Stimulated activated naive CD8-positive, alpha-beta T cell treated with anti-CD3 and anti-CD28 coated beads, Interleukin-15, amount 100 ng/mL, for 72 hours (primary cell): ENCODE data around the gene HFE.
"Not testable (repeated sequence)": the region's sequence is repeated elsewhere in the genome, so short reads cannot be mapped to it uniquely, and the experiment has no call there.

Experiments used
- ATAC-seq: fragments of 150-1000 bp; cut with Tn5 transposase; 2 replicates; pipeline ENCODE4 v1.10.0; 2021; ENCODE audit warnings: mild to moderate bottlenecking, moderate library complexity
- DNase-seq, 2 donors: peaks; one replicate each; pipeline ENCODE4 v3.0.0; 2021 to 2022
- H3K27ac Mint-ChIP-seq, 2 donors: one replicate each; pipeline ENCODE4 v1.8.0; 2022; ENCODE audit warnings: mild to moderate bottlenecking in 2 of 2, mixed read lengths in 2 of 2, moderate library complexity in 2 of 2
- H3K27me3 Mint-ChIP-seq: one replicate; pipeline ENCODE4 v1.8.0; 2022; ENCODE audit warnings: mixed read lengths
- H3K4me1 Mint-ChIP-seq: one replicate; pipeline ENCODE4 v1.8.0; 2022; ENCODE audit warnings: mild to moderate bottlenecking, mixed read lengths
- H3K4me3 Mint-ChIP-seq, 2 donors: one replicate each; pipeline ENCODE4 v1.8.0; 2022; ENCODE audit warnings: mild to moderate bottlenecking in 2 of 2, mixed read lengths in 2 of 2, moderate library complexity in 1 of 2
- H3K9me3 Mint-ChIP-seq, 2 donors: one replicate each; pipeline ENCODE4 v1.8.0; 2022; ENCODE audit warnings: mixed read lengths in 2 of 2

The HFE gene

GRCh38 chr6:26087284-26088115 lies at the start of gene HFE:
Gene HFE (plus strand): TSS chr6:26087429. CDS start chr6:26087441, 12 bp downstream.
- peak within 1 kb of the TSS; percentile 84 to 88 for H3K4me3 Mint-ChIP-seq
- peak within 1 kb of the TSS; percentile 82 to 85 for H3K27ac Mint-ChIP-seq
- H3K27me3 Mint-ChIP-seq: no peaks in the 10 kb centered on the region
- DNase-seq (peak in 1 of 2 donors; percentile 24), ATAC-seq (peak; percentile 50)
- peaks cover 51% of the 10 kb centered on the region for H3K4me1 Mint-ChIP-seq
- H3K9me3 Mint-ChIP-seq: no peaks in the 10 kb centered on the region

- Mint-ChIP-seq H3K27me3 (no peaks in the 10 kb centered on the region), H3K9me3 (no peaks in the 10 kb centered on the region), H3K4me1 (peaks cover 28% of the 10 kb centered on the region), H3K27ac (peak overlapping the region in 1 of 2 donors; percentile 77), H3K4me3 (no peak overlapping the region)
- no peak for ATAC-seq
- DNase-seq: no peak
Measured at GRCh38 chr6:26041946-26042345, 45.3 kb upstream of the HFE start.

GRCh38 chr6:26043384-26044139 lies 43.7 kb upstream of the HFE start:
- DNase-seq (peak; percentile 82 to 88), ATAC-seq (peak; percentile 76)
- peaks cover 28% of the 10 kb centered on the region for H3K4me1 Mint-ChIP-seq
- no peaks in the 10 kb centered on the region for H3K9me3 Mint-ChIP-seq
- H3K27ac Mint-ChIP-seq: peak overlapping the region; percentile 98 to 99
- H3K4me3 Mint-ChIP-seq: peak overlapping the region; percentile 86 to 89
- no peaks in the 10 kb centered on the region for H3K27me3 Mint-ChIP-seq

GRCh38 chr6:26044140-26045064 lies 42.8 kb upstream of the HFE start:
- no peaks in the 10 kb centered on the region for H3K27me3 Mint-ChIP-seq
- peak overlapping the region; percentile 86 to 89 for H3K4me3 Mint-ChIP-seq
- H3K9me3 Mint-ChIP-seq: no peaks in the 10 kb centered on the region
- peak; percentile 38 for ATAC-seq
- peaks cover 28% of the 10 kb centered on the region for H3K4me1 Mint-ChIP-seq
- peak; percentile 74 to 80 for DNase-seq
- H3K27ac Mint-ChIP-seq: peak overlapping the region; percentile 98 to 99

GRCh38 chr6:26045065-26045927 lies 41.9 kb upstream of the HFE start:
- H3K9me3 Mint-ChIP-seq: no peaks in the 10 kb centered on the region

GRCh38 chr6:26045928-26046368 lies 41.3 kb upstream of the HFE start:
- ATAC-seq (peak; percentile 1), DNase-seq (no peak)
- Mint-ChIP-seq H3K27ac (peak overlapping the region; percentile 98 to 99), H3K4me1 (peaks cover 28% of the 10 kb centered on the region), H3K9me3 (no peaks in the 10 kb centered on the region), H3K27me3 (no peaks in the 10 kb centered on the region), H3K4me3 (peak overlapping the region; percentile 86 to 89)

More at GRCh38 chr6:26045065-26045927, 41.9 kb upstream of the HFE start:
- DNase-seq (peak; percentile 87 to 90), ATAC-seq (peak; percentile 63)
- Mint-ChIP-seq H3K4me3 (peak overlapping the region; percentile 86 to 89), H3K27ac (peak overlapping the region; percentile 98 to 99), H3K4me1 (peaks cover 28% of the 10 kb centered on the region), H3K27me3 (no peaks in the 10 kb centered on the region)

- Mint-ChIP-seq H3K4me3 (peak overlapping the region in 1 of 2 donors; percentile 5), H3K4me1 (peaks cover 34% of the 10 kb centered on the region), H3K27ac (peak overlapping the region in 1 of 2 donors; percentile 50)
- H3K27me3 Mint-ChIP-seq, H3K9me3 Mint-ChIP-seq, ATAC-seq, DNase-seq: not testable (repeated sequence)
Measured at GRCh38 chr6:26047329-26047728, 39.9 kb upstream of the HFE start.

GRCh38 chr6:26048590-26048989 lies 38.6 kb upstream of the HFE start:
- DNase-seq (no peak), ATAC-seq (no peak)
- Mint-ChIP-seq H3K4me1 (peaks cover 33% of the 10 kb centered on the region), H3K27me3 (no peaks in the 10 kb centered on the region), H3K27ac (no peak overlapping the region), H3K9me3 (no peaks in the 10 kb centered on the region), H3K4me3 (no peak overlapping the region)

GRCh38 chr6:26051665-26052310 lies 35.4 kb upstream of the HFE start:
- H3K4me1 Mint-ChIP-seq: peaks cover 33% of the 10 kb centered on the region
- ATAC-seq (no peak), DNase-seq (no peak)
- H3K9me3 Mint-ChIP-seq: no peaks in the 10 kb centered on the region
- no peaks in the 10 kb centered on the region for H3K27me3 Mint-ChIP-seq
- H3K27ac Mint-ChIP-seq: no peak overlapping the region
- H3K4me3 Mint-ChIP-seq: peak overlapping the region in 1 of 2 donors; percentile 26

- ATAC-seq, H3K9me3 Mint-ChIP-seq, DNase-seq, H3K27me3 Mint-ChIP-seq: not testable (repeated sequence)
- Mint-ChIP-seq H3K4me1 (peaks cover 35% of the 10 kb centered on the region), H3K4me3 (peak overlapping the region; percentile 87 to 89), H3K27ac (peak overlapping the region; percentile 65 to 89)
Measured at GRCh38 chr6:26052762-26053250, 34.4 kb upstream of the HFE start.

- Mint-ChIP-seq H3K27me3 (no peaks in the 10 kb centered on the region), H3K9me3 (no peaks in the 10 kb centered on the region), H3K4me3 (peak overlapping the region; percentile 87 to 89), H3K27ac (peak overlapping the region; percentile 98 to 100), H3K4me1 (peaks cover 38% of the 10 kb centered on the region)
- ATAC-seq (no peak), DNase-seq (no peak)
Measured at GRCh38 chr6:26053992-26054780, 33.0 kb upstream of the HFE start.

- DNase-seq (peak; percentile 91 to 97), ATAC-seq (peak; percentile 80)
- Mint-ChIP-seq H3K4me1 (peaks cover 38% of the 10 kb centered on the region), H3K27me3 (no peaks in the 10 kb centered on the region), H3K27ac (peak overlapping the region; percentile 98 to 100), H3K9me3 (no peaks in the 10 kb centered on the region), H3K4me3 (peak overlapping the region; percentile 87 to 89)
Measured at GRCh38 chr6:26054781-26055718, 32.2 kb upstream of the HFE start.
